GM18867 (cell line): ENCODE results near the gene GNB1.
"Not testable (repeated sequence)": the region's sequence is repeated elsewhere in the genome, so short reads cannot be mapped to it uniquely, and the experiment has no call there.

ENCODE experiments used
- ATAC-seq: cut with Tn5 transposase; IDR thresholded peaks from one replicate; pipeline ENCODE4 v1.9.1; 2021; ENCODE audit warnings: mild to moderate bottlenecking, moderate library complexity; ENCODE audit not compliant: unreplicated experiment

Gene GNB1

GRCh38 chr1:1890506-1891348 is at the start of gene GNB1:
Gene GNB1 (minus strand): TSS chr1:1891087. CDS start chr1:1825453, 65,634 bp downstream.
- ATAC-seq, result peak; percentile 65

GRCh38 chr1:1940123-1940425 is 49.2 kb upstream of the GNB1 start:
- no peak for ATAC-seq

- ATAC-seq, result no peak
Observed at GRCh38 chr1:1939296-1940122, 48.6 kb upstream of the GNB1 start.

- no peak for ATAC-seq
Observed at GRCh38 chr1:1938613-1939295, 47.9 kb upstream of the GNB1 start.

- ATAC-seq, result no peak
Observed at GRCh38 chr1:1938276-1938573, 47.3 kb upstream of the GNB1 start.

GRCh38 chr1:1937549-1938275 is 46.8 kb upstream of the GNB1 start:
- ATAC-seq, result no peak

- ATAC-seq, result no peak
Observed at GRCh38 chr1:1937061-1937460, 46.2 kb upstream of the GNB1 start.

GRCh38 chr1:1934848-1935247 is 44.0 kb upstream of the GNB1 start:
- not testable (repeated sequence) for ATAC-seq

GRCh38 chr1:1929639-1930545 is 39.0 kb upstream of the GNB1 start:
- ATAC-seq, result no peak

- no peak for ATAC-seq
Observed at GRCh38 chr1:1929102-1929638, 38.3 kb upstream of the GNB1 start.

GRCh38 chr1:1928231-1929101 is 37.6 kb upstream of the GNB1 start:
- no peak for ATAC-seq

- no peak for ATAC-seq
Observed at GRCh38 chr1:1927751-1928150, 36.9 kb upstream of the GNB1 start.

GRCh38 chr1:1926886-1927660 is 36.2 kb upstream of the GNB1 start:
- no peak for ATAC-seq

GRCh38 chr1:1926346-1926811 is 35.5 kb upstream of the GNB1 start:
- no peak for ATAC-seq

- no peak for ATAC-seq
Observed at GRCh38 chr1:1925437-1926345, 34.8 kb upstream of the GNB1 start.

- no peak for ATAC-seq
Observed at GRCh38 chr1:1924849-1925248, 34.0 kb upstream of the GNB1 start.

GRCh38 chr1:1924386-1924785 is 33.5 kb upstream of the GNB1 start:
- no peak for ATAC-seq
